HEK293 (cell line): Measurements from ENCODE around the gene COPE.

Experiments used
- CTCF ChIA-PET: fragments of 350-600 bp; formaldehyde crosslinking; extraction: SDS; loops from one replicate; lab custom pipeline; 2021; ENCODE audit warnings: antibody characterized with exemption; lab: Yijun Ruan, JAX
- POLR2A ChIA-PET: fragments of 300-600 bp; formaldehyde crosslinking; extraction: SDS; loops from one replicate; lab custom pipeline; 2020; ENCODE audit warnings: antibody characterized with exemption, inconsistent platforms; lab: Yijun Ruan, JAX
- H3K27ac ChIP-seq: fragments of 200-500 bp; sonication (Bioruptor generic); 2 replicates; pipeline ENCODE4 v1.5.1; 2014; ENCODE audit warnings: low read depth, low read length, control low read depth, inconsistent platforms; ENCODE audit errors: extremely low read depth
- H3K36me3 ChIP-seq, 2 experiments: fragments of 200-500 bp in 1 of 2; sonication (Bioruptor generic) in 1 of 2; 1 replicate in 1 of 2; 2 replicates in 1 of 2; pipeline ENCODE4 v1.5.1; 2014 to 2017; ENCODE audit warnings: inconsistent platforms in 2 of 2, low read length in 2 of 2; ENCODE audit not compliant: control insufficient read depth in 2 of 2, insufficient read depth in 1 of 2
- H3K4me1 ChIP-seq: fragments of 200-500 bp; sonication (Bioruptor generic); 2 replicates; pipeline ENCODE4 v1.5.1; 2014; ENCODE audit warnings: mild to moderate bottlenecking, low read length, inconsistent platforms; ENCODE audit not compliant: control insufficient read depth, insufficient read depth
- H3K4me3 ChIP-seq: 2 replicates; pipeline ENCODE4 v1.5.1; 2011; ENCODE audit warnings: low read depth, mild to moderate bottlenecking, control low read depth, low read length, moderate library complexity
- H3K9me3 ChIP-seq: fragments of 200-500 bp; sonication (Bioruptor generic); 2 replicates; pipeline ENCODE4 v1.5.1; 2014; ENCODE audit warnings: low read depth, low read length, inconsistent platforms; ENCODE audit not compliant: control insufficient read depth, insufficient read depth
- GLI2 ChIP-seq: fragments of 450-650 bp; formaldehyde crosslinking; IDR thresholded peaks from 2 replicates; pipeline ENCODE4; 2017; ENCODE audit warnings: missing biosample characterization, missing genetic modification characterization, low read depth, borderline replicate concordance
- KLF16 ChIP-seq: fragments of 450-650 bp; formaldehyde crosslinking; IDR thresholded peaks from 2 replicates; pipeline ENCODE4 v1.5.1; 2017; ENCODE audit warnings: missing biosample characterization, missing genetic modification characterization
- SP2 ChIP-seq: fragments of 450-650 bp; formaldehyde crosslinking; IDR thresholded peaks from 2 replicates; pipeline ENCODE4 v1.5.1; 2016; ENCODE audit warnings: missing biosample characterization, missing genetic modification characterization
- ZNF121 ChIP-seq: fragments of 450-650 bp; formaldehyde crosslinking; IDR thresholded peaks from 2 replicates; pipeline ENCODE4 v1.5.1; 2016; ENCODE audit warnings: missing biosample characterization, missing genetic modification characterization
- ZNF140 ChIP-seq: fragments of 450-650 bp; formaldehyde crosslinking; IDR thresholded peaks from 2 replicates; pipeline ENCODE4 v1.5.1; 2016; ENCODE audit warnings: missing biosample characterization, missing genetic modification characterization
- ZNF169 ChIP-seq: fragments of 450-650 bp; formaldehyde crosslinking; IDR thresholded peaks from 2 replicates; pipeline ENCODE4 v1.5.1; 2016; ENCODE audit warnings: missing biosample characterization, missing genetic modification characterization
- ZNF510 ChIP-seq: fragments of 450-650 bp; formaldehyde crosslinking; IDR thresholded peaks from 2 replicates; pipeline ENCODE4 v1.5.1; 2018; ENCODE audit warnings: mild to moderate bottlenecking, missing genetic modification characterization, missing biosample characterization; ENCODE audit not compliant: insufficient replicate concordance
- ZNF626 ChIP-seq: fragments of 450-650 bp; sonication (Bioruptor Pico); formaldehyde crosslinking; IDR thresholded peaks from 2 replicates; pipeline ENCODE4 v1.5.1; 2018; ENCODE audit warnings: missing biosample characterization, missing genetic modification characterization, inconsistent platforms
- ZNF670 ChIP-seq: fragments of 450-650 bp; formaldehyde crosslinking; IDR thresholded peaks from 2 replicates; pipeline ENCODE4 v1.5.1; 2016; ENCODE audit warnings: missing biosample characterization, missing genetic modification characterization, low read depth
- ZNF792 ChIP-seq: fragments of 450-650 bp; formaldehyde crosslinking; IDR thresholded peaks from 2 replicates; pipeline ENCODE4 v1.5.1; 2016; ENCODE audit warnings: missing biosample characterization, missing genetic modification characterization
- ZSCAN16 ChIP-seq: fragments of 450-650 bp; formaldehyde crosslinking; IDR thresholded peaks from 2 replicates; pipeline ENCODE4 v1.5.1; 2016; ENCODE audit warnings: missing biosample characterization, missing genetic modification characterization
- TF ChIP-seq, protein P1 (sequence below): fragments of 450-650 bp; formaldehyde crosslinking; IDR thresholded peaks from 2 replicates; pipeline ENCODE4 v1.5.1; 2016; ENCODE audit warnings: missing biosample characterization, missing genetic modification characterization, borderline replicate concordance
- TF ChIP-seq, protein P2 (sequence below): fragments of 450-650 bp; formaldehyde crosslinking; IDR thresholded peaks from 2 replicates; pipeline ENCODE4 v1.5.1; 2016; ENCODE audit warnings: missing biosample characterization, missing genetic modification characterization
- TF ChIP-seq, protein P3 (sequence below): fragments of 450-650 bp; formaldehyde crosslinking; IDR thresholded peaks from 2 replicates; pipeline ENCODE4 v1.5.1; 2016; ENCODE audit warnings: missing biosample characterization, missing genetic modification characterization, low read depth

The COPE gene

DNA sequence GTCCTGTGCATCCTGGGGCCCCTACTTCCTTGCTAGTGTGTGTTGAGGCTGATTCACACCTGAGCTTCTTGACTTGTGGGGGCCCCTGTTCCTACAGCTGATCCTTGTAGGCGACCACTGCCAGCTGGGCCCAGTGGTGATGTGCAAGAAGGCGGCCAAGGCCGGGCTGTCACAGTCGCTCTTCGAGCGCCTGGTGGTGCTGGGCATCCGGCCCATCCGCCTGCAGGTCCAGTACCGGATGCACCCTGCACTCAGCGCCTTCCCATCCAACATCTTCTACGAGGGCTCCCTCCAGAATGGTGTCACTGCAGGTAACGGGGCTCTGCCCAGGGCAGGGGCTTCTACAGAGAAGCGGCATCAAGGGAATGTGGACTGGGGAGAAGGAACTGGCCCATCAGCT is 62.0 kb downstream of the COPE start (continued):
- TF ChIP-seq, protein P1, sequence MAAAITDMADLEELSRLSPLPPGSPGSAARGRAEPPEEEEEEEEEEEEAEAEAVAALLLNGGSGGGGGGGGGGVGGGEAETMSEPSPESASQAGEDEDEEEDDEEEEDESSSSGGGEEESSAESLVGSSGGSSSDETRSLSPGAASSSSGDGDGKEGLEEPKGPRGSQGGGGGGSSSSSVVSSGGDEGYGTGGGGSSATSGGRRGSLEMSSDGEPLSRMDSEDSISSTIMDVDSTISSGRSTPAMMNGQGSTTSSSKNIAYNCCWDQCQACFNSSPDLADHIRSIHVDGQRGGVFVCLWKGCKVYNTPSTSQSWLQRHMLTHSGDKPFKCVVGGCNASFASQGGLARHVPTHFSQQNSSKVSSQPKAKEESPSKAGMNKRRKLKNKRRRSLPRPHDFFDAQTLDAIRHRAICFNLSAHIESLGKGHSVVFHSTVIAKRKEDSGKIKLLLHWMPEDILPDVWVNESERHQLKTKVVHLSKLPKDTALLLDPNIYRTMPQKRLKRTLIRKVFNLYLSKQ (tag by site-specific recombination), result no peak
- no peak for TF ChIP-seq SP2
- TF ChIP-seq ZNF140 (tag by site-specific recombination), result no peak
- no peak for TF ChIP-seq ZNF792 (tag by site-specific recombination)
- TF ChIP-seq, protein P2, sequence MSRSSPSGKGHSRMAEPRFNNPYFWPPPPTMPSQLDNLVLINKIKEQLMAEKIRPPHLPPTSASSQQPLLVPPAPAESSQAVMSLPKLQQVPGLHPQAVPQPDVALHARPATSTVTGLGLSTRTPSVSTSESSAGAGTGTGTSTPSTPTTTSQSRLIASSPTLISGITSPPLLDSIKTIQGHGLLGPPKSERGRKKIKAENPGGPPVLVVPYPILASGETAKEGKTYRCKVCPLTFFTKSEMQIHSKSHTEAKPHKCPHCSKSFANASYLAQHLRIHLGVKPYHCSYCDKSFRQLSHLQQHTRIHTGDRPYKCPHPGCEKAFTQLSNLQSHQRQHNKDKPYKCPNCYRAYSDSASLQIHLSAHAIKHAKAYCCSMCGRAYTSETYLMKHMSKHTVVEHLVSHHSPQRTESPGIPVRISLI (tag by site-specific recombination), result no peak
- no peak for TF ChIP-seq ZSCAN16 (tag by site-specific recombination)
- TF ChIP-seq KLF16 (tag by site-specific recombination), result no peak
- no peak for TF ChIP-seq ZNF169 (tag by site-specific recombination)
- no peak for TF ChIP-seq ZNF510
- TF ChIP-seq ZNF121 (tag by site-specific recombination), result no peak
- TF ChIP-seq, all 188 proteins: peak for 0

DNA sequence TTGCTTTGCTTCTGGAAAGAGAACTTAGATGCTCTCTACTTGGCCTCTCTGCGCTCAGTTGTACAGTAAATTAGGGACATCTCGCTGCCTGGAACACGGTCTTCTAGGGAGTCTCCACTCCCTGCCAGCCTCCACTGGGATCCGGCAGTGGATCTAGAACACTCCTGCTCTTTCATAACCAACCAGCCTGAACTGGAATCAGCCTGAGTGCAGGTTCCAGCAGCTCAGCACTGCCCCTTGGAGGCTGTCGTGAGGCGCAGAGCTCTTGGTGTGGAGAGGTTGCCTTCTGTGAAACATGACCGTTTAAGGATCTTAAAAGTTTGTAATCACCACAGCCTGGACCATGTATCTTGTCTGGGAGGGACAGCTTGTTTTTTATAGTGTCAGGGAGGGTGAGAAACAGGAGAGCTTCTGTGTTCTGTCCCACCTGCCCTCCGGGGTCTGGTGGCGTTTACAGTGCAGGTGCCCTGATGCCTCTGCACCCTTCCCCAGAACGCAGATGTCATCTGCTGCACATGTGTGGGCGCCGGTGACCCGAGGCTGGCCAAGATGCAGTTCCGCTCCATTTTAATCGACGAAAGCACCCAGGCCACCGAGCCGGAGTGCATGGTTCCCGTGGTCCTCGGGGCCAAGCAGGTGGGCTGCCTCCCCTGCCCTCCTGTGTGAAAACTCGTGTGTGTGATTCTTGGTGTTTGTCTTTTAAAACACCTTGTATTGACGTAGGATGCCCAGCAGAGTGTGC is 62.6 kb downstream of the COPE start:
- Histone ChIP-seq H3K4me3 (no peak overlapping the region), H3K27ac (no peak overlapping the region), H3K4me1 (no peaks in the 10 kb centered on the region), H3K9me3 (no peaks in the 10 kb centered on the region), H3K36me3 (peaks cover 12 to 99% of the 10 kb centered on the region in 2 experiments)
- ChIA-PET POLR2A (interaction anchor here (0.5 to 1.1 kb wide), 3 partner anchors 10 to 193 kb away, joined by 3 read pairs; no protein-coding TSS in a partner anchor), CTCF (interaction anchor here (0.5 to 1.6 kb wide), 6 partner anchors 9 to 318 kb away, joined by 3 to 8 read pairs (median 4); no protein-coding TSS in a partner anchor)
- TF ChIP-seq GLI2 (tag by site-specific recombination) (no peak), ZNF626 (tag by site-specific recombination) (no peak)
- TF ChIP-seq, protein P3, sequence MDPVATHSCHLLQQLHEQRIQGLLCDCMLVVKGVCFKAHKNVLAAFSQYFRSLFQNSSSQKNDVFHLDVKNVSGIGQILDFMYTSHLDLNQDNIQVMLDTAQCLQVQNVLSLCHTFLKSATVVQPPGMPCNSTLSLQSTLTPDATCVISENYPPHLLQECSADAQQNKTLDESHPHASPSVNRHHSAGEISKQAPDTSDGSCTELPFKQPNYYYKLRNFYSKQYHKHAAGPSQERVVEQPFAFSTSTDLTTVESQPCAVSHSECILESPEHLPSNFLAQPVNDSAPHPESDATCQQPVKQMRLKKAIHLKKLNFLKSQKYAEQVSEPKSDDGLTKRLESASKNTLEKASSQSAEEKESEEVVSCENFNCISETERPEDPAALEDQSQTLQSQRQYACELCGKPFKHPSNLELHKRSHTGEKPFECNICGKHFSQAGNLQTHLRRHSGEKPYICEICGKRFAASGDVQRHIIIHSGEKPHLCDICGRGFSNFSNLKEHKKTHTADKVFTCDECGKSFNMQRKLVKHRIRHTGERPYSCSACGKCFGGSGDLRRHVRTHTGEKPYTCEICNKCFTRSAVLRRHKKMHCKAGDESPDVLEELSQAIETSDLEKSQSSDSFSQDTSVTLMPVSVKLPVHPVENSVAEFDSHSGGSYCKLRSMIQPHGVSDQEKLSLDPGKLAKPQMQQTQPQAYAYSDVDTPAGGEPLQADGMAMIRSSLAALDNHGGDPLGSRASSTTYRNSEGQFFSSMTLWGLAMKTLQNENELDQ (tag by site-specific recombination), result no peak

DNA sequence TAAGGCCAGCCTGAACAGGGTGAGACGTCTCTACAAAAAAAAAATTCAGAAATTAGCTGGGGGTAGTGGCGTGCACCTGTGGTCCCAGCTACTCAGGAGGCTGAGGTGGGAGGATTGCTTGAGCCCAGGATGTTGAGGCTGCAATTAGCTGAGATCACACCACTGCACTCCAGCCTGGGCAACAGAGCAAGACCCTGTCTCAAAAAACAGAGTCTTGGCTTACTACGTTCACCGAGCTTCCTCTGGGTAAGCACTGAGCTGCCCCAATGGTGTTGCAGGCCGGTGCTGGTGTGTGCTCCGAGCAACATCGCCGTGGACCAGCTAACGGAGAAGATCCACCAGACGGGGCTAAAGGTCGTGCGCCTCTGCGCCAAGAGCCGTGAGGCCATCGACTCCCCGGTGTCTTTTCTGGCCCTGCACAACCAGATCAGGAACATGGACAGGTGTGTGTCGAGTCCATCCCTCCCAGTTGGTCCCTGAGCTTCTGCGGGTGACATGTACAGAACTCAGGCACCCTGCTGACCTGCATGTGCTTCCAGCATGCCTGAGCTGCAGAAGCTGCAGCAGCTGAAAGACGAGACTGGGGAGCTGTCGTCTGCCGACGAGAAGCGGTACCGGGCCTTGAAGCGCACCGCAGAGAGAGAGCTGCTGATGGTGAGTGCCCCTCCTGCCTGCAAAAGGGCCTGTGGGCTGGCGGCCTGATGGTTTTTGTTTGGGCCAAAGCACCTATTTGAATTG is 63.4 kb downstream of the COPE start:
- ChIA-PET POLR2A (interaction anchor here (0.5 to 1.1 kb wide), 3 partner anchors 11 to 192 kb away, joined by 3 read pairs; no protein-coding TSS in a partner anchor), CTCF (interaction anchor here (0.6 to 1.6 kb wide), 5 partner anchors 9 to 319 kb away, joined by 3 to 8 read pairs (median 4); no protein-coding TSS in a partner anchor)
- Histone ChIP-seq H3K27ac (no peak overlapping the region), H3K9me3 (no peaks in the 10 kb centered on the region), H3K36me3 (peaks cover 8 to 99% of the 10 kb centered on the region in 2 experiments), H3K4me1 (no peaks in the 10 kb centered on the region), H3K4me3 (no peak overlapping the region)
- 0 out of 2 replicates have a peak, but pooled peaks have one; percentile 15 for TF ChIP-seq ZNF121 (tag by site-specific recombination)
- TF ChIP-seq ZNF670, result no peak
